ENCODE results near the gene NOL4L. TPM values are rescaled to one million over a fixed set of nuclear protein-coding genes. Genes with fewer than 3 reads are reported as not detected.

NOL4L gene
- total RNA-seq, 1 donor from 2014 or later = 11.9 TPM

GRCh38 chr20:32573167-32573851 is 11.8 kb downstream of the NOL4L start:
- peaks cover 18% of the 10 kb centered on the region for H3K27me3 Mint-ChIP-seq (ENCODE audit: insufficient read depth, low read depth)
- Histone ChIP-seq H3F3A (ENCODE audit: low read depth) (no peaks in the 10 kb centered on the region), H3K4me1 (peaks cover 17% of the 10 kb centered on the region), H3K36me3 (no peaks in the 10 kb centered on the region), H3K27me3 (no peaks in the 10 kb centered on the region), H3K27ac (no peak overlapping the region), H3K79me2 (ENCODE audit: low read depth) (no peaks in the 10 kb centered on the region), H3K4me3 (no peak overlapping the region), H3K9me3 (ENCODE audit: low read depth) (no peaks in the 10 kb centered on the region), H4K20me1 (ENCODE audit: low read depth) (peaks cover 3% of the 10 kb centered on the region), H3K4me2 (no peak overlapping the region), H3K9ac (no peak overlapping the region), H2AFZ (replicated peaks) (no peak overlapping the region)
- H3K27ac Mint-ChIP-seq = no peak overlapping the region
- no peak for TF ChIP-seq EZH2 (IDR thresholded peaks at IDR 0.05)
- no peak for TF ChIP-seq EZH2phosphoT487 (IDR thresholded peaks at IDR 0.05)
- no peak for TF ChIP-seq CTCF (IDR thresholded peaks at IDR 0.05)
- no peaks in the 10 kb centered on the region for H3K9me3 Mint-ChIP-seq
- peaks cover 47% of the 10 kb centered on the region for H3K4me1 Mint-ChIP-seq
- no peak for DNase-seq (ENCODE audit: low spot score)
- no peak overlapping the region for H3K4me3 Mint-ChIP-seq
- no peaks in the 10 kb centered on the region for H3K36me3 Mint-ChIP-seq

- peaks cover 42% of the 10 kb centered on the region for H3K4me1 Mint-ChIP-seq
- no peaks in the 10 kb centered on the region for H3K27me3 ChIP-seq
- H4K20me1 ChIP-seq (ENCODE audit: low read depth) = peaks cover 3% of the 10 kb centered on the region
- DNase-seq (ENCODE audit: low spot score) = no peak
- no peak overlapping the region for H3K4me3 Mint-ChIP-seq
- H3K9ac ChIP-seq = no peak overlapping the region
- no peak overlapping the region for H3K27ac Mint-ChIP-seq
- no peaks in the 10 kb centered on the region for H3K36me3 ChIP-seq
- H3K27ac ChIP-seq = no peak overlapping the region
- H3K9me3 Mint-ChIP-seq = no peaks in the 10 kb centered on the region
- H3K27me3 Mint-ChIP-seq (ENCODE audit: insufficient read depth, low read depth) = peaks cover 14% of the 10 kb centered on the region
- no peak overlapping the region for H3K4me3 ChIP-seq
- no peaks in the 10 kb centered on the region for H3K9me3 ChIP-seq (ENCODE audit: low read depth)
- no peak overlapping the region for H2AFZ ChIP-seq (replicated peaks)
- H3F3A ChIP-seq (ENCODE audit: low read depth) = no peaks in the 10 kb centered on the region
- H3K36me3 Mint-ChIP-seq = no peaks in the 10 kb centered on the region
- no peaks in the 10 kb centered on the region for H3K79me2 ChIP-seq (ENCODE audit: low read depth)
- TF ChIP-seq CTCF (IDR thresholded peaks at IDR 0.05) (no peak), EZH2phosphoT487 (IDR thresholded peaks at IDR 0.05) (no peak), EZH2 (IDR thresholded peaks at IDR 0.05) (no peak)
- H3K4me2 ChIP-seq = no peak overlapping the region
- peaks cover 17% of the 10 kb centered on the region for H3K4me1 ChIP-seq
These were observed 12.7 kb downstream of the NOL4L start for GRCh38 chr20:32572271-32572968.

- Mint-ChIP-seq H3K9me3 (no peaks in the 10 kb centered on the region), H3K4me1 (peaks cover 39% of the 10 kb centered on the region), H3K4me3 (no peak overlapping the region), H3K27me3 (ENCODE audit: insufficient read depth, low read depth) (peaks cover 13% of the 10 kb centered on the region), H3K36me3 (no peaks in the 10 kb centered on the region), H3K27ac (no peak overlapping the region)
- H4K20me1 ChIP-seq (ENCODE audit: low read depth) = peaks cover 3% of the 10 kb centered on the region
- H3K27ac ChIP-seq = no peak overlapping the region
- H3K36me3 ChIP-seq = no peaks in the 10 kb centered on the region
- no peak overlapping the region for H2AFZ ChIP-seq (replicated peaks)
- H3K4me2 ChIP-seq = no peak overlapping the region
- H3K4me3 ChIP-seq = no peak overlapping the region
- no peaks in the 10 kb centered on the region for H3F3A ChIP-seq (ENCODE audit: low read depth)
- TF ChIP-seq EZH2 (IDR thresholded peaks at IDR 0.05) (no peak), EZH2phosphoT487 (IDR thresholded peaks at IDR 0.05) (no peak)
- no peak overlapping the region for H3K9ac ChIP-seq
- no peaks in the 10 kb centered on the region for H3K27me3 ChIP-seq
- no peaks in the 10 kb centered on the region for H3K79me2 ChIP-seq (ENCODE audit: low read depth)
- DNase-seq (ENCODE audit: low spot score) = no peak
- H3K9me3 ChIP-seq (ENCODE audit: low read depth) = no peaks in the 10 kb centered on the region
- H3K4me1 ChIP-seq = peaks cover 17% of the 10 kb centered on the region
These were observed 13.6 kb downstream of the NOL4L start for GRCh38 chr20:32571566-32571965.

Data from neural progenitor cell (in vitro differentiated cells).